GM12878 (cell line): ENCODE measurements around the gene COLQ.
"Not testable (repeated sequence)": the region's sequence is repeated elsewhere in the genome, so short reads cannot be mapped to it uniquely, and the experiment has no call there.

Experiments used
- CREM ChIP-seq: IDR thresholded peaks from 2 replicates; pipeline ENCODE4 v1.6.1; 2014; ENCODE audit warnings: antibody characterized with exemption, low read depth
- ELK1 ChIP-seq: IDR thresholded peaks from 2 replicates; pipeline ENCODE4 v1.6.1; 2012; ENCODE audit warnings: low read depth, low read length, improper control_type of control experiment
- EP300 ChIP-seq, 2 experiments: fragments of 150-350 bp in 1 of 2; IDR thresholded peaks; 2 replicates each; pipeline ENCODE4 v1.6.1; 2011 to 2012; ENCODE audit warnings: low read depth in 2 of 2, low read length in 2 of 2, borderline replicate concordance in 1 of 2, improper control_type of control experiment in 1 of 2, inconsistent platforms in 1 of 2; ENCODE audit not compliant: control insufficient read depth in 1 of 2
- FOXM1 ChIP-seq: IDR thresholded peaks from 2 replicates; pipeline ENCODE4 v1.6.1; 2012; ENCODE audit warnings: low read depth, mild to moderate bottlenecking, inconsistent platforms, low read length, moderate library complexity
- MTA2 ChIP-seq: fragments of 450-650 bp; IDR thresholded peaks from 2 replicates; pipeline ENCODE4 v1.6.1; 2016; ENCODE audit warnings: low read depth, mild to moderate bottlenecking, moderate library complexity
- NFYB ChIP-seq: IDR thresholded peaks from 2 replicates; pipeline ENCODE4 v1.6.1; 2011; ENCODE audit warnings: low read depth, mild to moderate bottlenecking, low read length, improper control_type of control experiment, moderate library complexity; ENCODE audit not compliant: insufficient read depth
- REST ChIP-seq: IDR thresholded peaks from 2 replicates; pipeline ENCODE4 v1.6.1; 2012; ENCODE audit warnings: mild to moderate bottlenecking, low read depth, low read length
- TCF12 ChIP-seq: IDR thresholded peaks from 2 replicates; pipeline ENCODE4 v1.6.1; 2011; ENCODE audit warnings: low read depth, mild to moderate bottlenecking, low read length
- YY1 ChIP-seq: IDR thresholded peaks from 2 replicates; pipeline ENCODE4 v1.6.1; 2011; ENCODE audit warnings: low read depth, mild to moderate bottlenecking, low read length
- TF ChIP-seq, protein P1 (sequence below): IDR thresholded peaks from 2 replicates; pipeline ENCODE4 v1.6.1; 2012; ENCODE audit warnings: low read depth, low read length, improper control_type of control experiment
- TF ChIP-seq, protein P2 (sequence below), 3 experiments: IDR thresholded peaks in 2 of 3; conservative IDR thresholded peaks in 1 of 3; 2 replicates each; pipeline ENCODE4 v1.5.1; 2011; ENCODE audit warnings: low read depth in 3 of 3, low read length in 3 of 3, mild to moderate bottlenecking in 3 of 3, control low read depth in 2 of 3, moderate library complexity in 2 of 3, inconsistent platforms in 1 of 3, mixed read lengths in 1 of 3; ENCODE audit not compliant: control insufficient read depth in 2 of 3, insufficient read depth in 1 of 3; ENCODE audit errors: extremely low read depth in 1 of 3

DNA sequence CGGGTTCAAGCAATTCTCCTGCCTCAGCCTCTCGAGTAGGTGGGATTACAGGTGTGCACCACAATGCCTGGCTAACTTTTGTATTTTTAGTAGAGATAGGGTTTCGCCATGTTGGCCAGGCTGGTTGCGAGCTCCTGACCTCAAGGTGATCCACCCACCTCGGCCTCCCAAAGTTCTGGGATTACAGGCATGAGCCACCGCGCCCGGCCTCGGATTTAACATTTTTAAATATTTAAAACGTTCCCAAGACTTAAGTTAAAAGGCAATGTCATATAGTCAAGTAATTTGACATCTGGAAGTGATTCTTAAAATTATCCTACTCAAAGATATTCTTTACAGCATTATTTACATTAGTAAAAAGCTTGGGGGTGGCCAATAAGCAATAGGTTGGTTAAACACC lies 64.6 kb downstream of the COLQ start:
- not testable (repeated sequence) for TF ChIP-seq TCF12; ELK1; NFYB; CREM; EP300 (IDR thresholded peaks at IDR 0.05; ENCODE audit: borderline replicate concordance in 1 of 2, control insufficient read depth in 1 of 2, low read depth in 2 of 2, low read length in 2 of 2); REST; FOXM1; YY1; MTA2
- TF ChIP-seq, protein P1, sequence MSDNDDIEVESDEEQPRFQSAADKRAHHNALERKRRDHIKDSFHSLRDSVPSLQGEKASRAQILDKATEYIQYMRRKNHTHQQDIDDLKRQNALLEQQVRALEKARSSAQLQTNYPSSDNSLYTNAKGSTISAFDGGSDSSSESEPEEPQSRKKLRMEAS, result not testable (repeated sequence)
- TF ChIP-seq, protein P2, sequence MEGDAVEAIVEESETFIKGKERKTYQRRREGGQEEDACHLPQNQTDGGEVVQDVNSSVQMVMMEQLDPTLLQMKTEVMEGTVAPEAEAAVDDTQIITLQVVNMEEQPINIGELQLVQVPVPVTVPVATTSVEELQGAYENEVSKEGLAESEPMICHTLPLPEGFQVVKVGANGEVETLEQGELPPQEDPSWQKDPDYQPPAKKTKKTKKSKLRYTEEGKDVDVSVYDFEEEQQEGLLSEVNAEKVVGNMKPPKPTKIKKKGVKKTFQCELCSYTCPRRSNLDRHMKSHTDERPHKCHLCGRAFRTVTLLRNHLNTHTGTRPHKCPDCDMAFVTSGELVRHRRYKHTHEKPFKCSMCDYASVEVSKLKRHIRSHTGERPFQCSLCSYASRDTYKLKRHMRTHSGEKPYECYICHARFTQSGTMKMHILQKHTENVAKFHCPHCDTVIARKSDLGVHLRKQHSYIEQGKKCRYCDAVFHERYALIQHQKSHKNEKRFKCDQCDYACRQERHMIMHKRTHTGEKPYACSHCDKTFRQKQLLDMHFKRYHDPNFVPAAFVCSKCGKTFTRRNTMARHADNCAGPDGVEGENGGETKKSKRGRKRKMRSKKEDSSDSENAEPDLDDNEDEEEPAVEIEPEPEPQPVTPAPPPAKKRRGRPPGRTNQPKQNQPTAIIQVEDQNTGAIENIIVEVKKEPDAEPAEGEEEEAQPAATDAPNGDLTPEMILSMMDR (IDR thresholded peaks at IDR 0.05 in 2 of 3, conservative IDR thresholded peaks at IDR 0.05 in 1 of 3; ENCODE audit: control insufficient read depth in 2 of 3, extremely low read depth in 1 of 3, insufficient read depth in 1 of 3, low read depth in 3 of 3, low read length in 3 of 3), result not testable (repeated sequence)
